Spinal cord (tissue), 10 donors: ENCODE data around the gene SLC34A1. TPM values are rescaled to one million over a fixed set of nuclear protein-coding genes. Genes with fewer than 3 reads are reported as not detected.

ENCODE experiments used
- DNase-seq, 6 donors: peaks; one replicate each; pipeline versions ENCODE4 v3.0.0 to v3.0.0-alpha.2; 2013 to 2015; ENCODE audit warnings: low spot score in 6 of 6, low read depth in 4 of 6
- H3K27ac ChIP-seq: one replicate; pipeline ENCODE4 v1.5.1; 2013; ENCODE audit warnings: low read depth, low read length, control low read depth
- H3K27me3 ChIP-seq: one replicate; pipeline ENCODE4 v1.6.1; 2013; ENCODE audit warnings: low read length; ENCODE audit not compliant: control insufficient read depth, insufficient read depth
- H3K36me3 ChIP-seq: one replicate; pipeline ENCODE4 v1.6.1; 2013; ENCODE audit warnings: low read length; ENCODE audit not compliant: control insufficient read depth, insufficient read depth
- H3K4me1 ChIP-seq: one replicate; pipeline ENCODE4 v1.6.1; 2013; ENCODE audit warnings: low read length; ENCODE audit not compliant: control insufficient read depth, insufficient read depth
- H3K4me3 ChIP-seq: one replicate; pipeline ENCODE4 v1.5.1; 2013; ENCODE audit warnings: low read depth, low read length, control low read depth
- H3K9me3 ChIP-seq: one replicate; pipeline ENCODE4 v1.6.1; 2013; ENCODE audit warnings: low read length; ENCODE audit not compliant: control insufficient read depth, insufficient read depth
- WGBS: methylation state at CpG from one replicate; pipeline ENCODE4 v1.1.5; 2013; ENCODE audit warnings: missing lambda C conversion rate; ENCODE audit not compliant: insufficient coverage; 5-methylcytosine and 5-hydroxymethylcytosine counted together
- polyA plus RNA-seq, 2 donors: library from polyadenylated mRNA; unstranded; fragments of 120-200 nt; gene quantifications; one replicate each; pipeline ENCODE4 v1.2.1, GENCODE V29; 2013; ENCODE audit not compliant: insufficient read length in 2 of 2
- total RNA-seq, 2 donors: library from RNA; depleted of rRNA in 1 of 2; stranded (reverse); fragments of 120-200 nt in 1 of 2; fragments of >200 nt in 1 of 2; gene quantifications; one replicate each; pipeline versions ENCODE4 v1.2.3 to v1.2.4, GENCODE V29; 2013 to 2014
- donor health status: healthy.

Gene SLC34A1
- total and polyA plus RNA-seq, 4 donors, result 0.68 to 1.2 TPM; not detected in 2

GRCh38 chr5:177434942-177435738 lies 50.9 kb downstream of the SLC34A1 start:
- H3K9me3 ChIP-seq, result no peaks in the 10 kb centered on the region
- H3K27ac ChIP-seq, result no peak overlapping the region
- DNase-seq, result no peak
- peaks cover 14% of the 10 kb centered on the region for H3K4me1 ChIP-seq
- no peaks in the 10 kb centered on the region for H3K27me3 ChIP-seq
- 92% methylated on average over 13 of the region's 20 CpGs for WGBS
- H3K4me3 ChIP-seq, result no peak overlapping the region
- H3K36me3 ChIP-seq, result peaks cover 87% of the 10 kb centered on the region

- H3K36me3 ChIP-seq, result peaks cover 87% of the 10 kb centered on the region
- no peak overlapping the region for H3K27ac ChIP-seq
- 92% methylated on average over 29 of the region's 37 CpGs for WGBS
These were observed 51.8 kb downstream of the SLC34A1 start for GRCh38 chr5:177435847-177436536.

GRCh38 chr5:177437623-177438022 lies 53.4 kb downstream of the SLC34A1 start:
- WGBS, result 43% methylated on average over 4 of the region's 4 CpGs
- no peaks in the 10 kb centered on the region for H3K9me3 ChIP-seq
- no peak for DNase-seq
- peaks cover 87% of the 10 kb centered on the region for H3K36me3 ChIP-seq
- H3K4me1 ChIP-seq, result peaks cover 3% of the 10 kb centered on the region
- no peak overlapping the region for H3K27ac ChIP-seq
- H3K4me3 ChIP-seq, result no peak overlapping the region
- no peaks in the 10 kb centered on the region for H3K27me3 ChIP-seq

More at GRCh38 chr5:177435847-177436536, 51.8 kb downstream of the SLC34A1 start:
- Histone ChIP-seq H3K4me1 (peaks cover 14% of the 10 kb centered on the region), H3K4me3 (no peak overlapping the region), H3K27me3 (no peaks in the 10 kb centered on the region), H3K9me3 (no peaks in the 10 kb centered on the region)
- no peak for DNase-seq

GRCh38 chr5:177438468-177438867 lies 54.2 kb downstream of the SLC34A1 start:
- no peaks in the 10 kb centered on the region for H3K9me3 ChIP-seq
- no peak for DNase-seq
- no peak overlapping the region for H3K27ac ChIP-seq
- H3K36me3 ChIP-seq, result peaks cover 87% of the 10 kb centered on the region
- 96% methylated on average over 9 of the region's 10 CpGs for WGBS
- H3K4me3 ChIP-seq, result no peak overlapping the region
- H3K27me3 ChIP-seq, result no peaks in the 10 kb centered on the region
- no peaks in the 10 kb centered on the region for H3K4me1 ChIP-seq

GRCh38 chr5:177439518-177440053 lies 55.4 kb downstream of the SLC34A1 start:
- no peaks in the 10 kb centered on the region for H3K4me1 ChIP-seq
- 97% methylated on average over 3 of the region's 4 CpGs for WGBS
- no peaks in the 10 kb centered on the region for H3K27me3 ChIP-seq
- DNase-seq, result no peak
- no peak overlapping the region for H3K27ac ChIP-seq
- no peaks in the 10 kb centered on the region for H3K9me3 ChIP-seq
- H3K36me3 ChIP-seq, result peaks cover 79% of the 10 kb centered on the region
- no peak overlapping the region for H3K4me3 ChIP-seq

- no peak overlapping the region for H3K27ac ChIP-seq
- H3K27me3 ChIP-seq, result no peaks in the 10 kb centered on the region
- peaks cover 71% of the 10 kb centered on the region for H3K36me3 ChIP-seq
- 84% methylated on average over 24 of the region's 24 CpGs for WGBS
- DNase-seq, result no peak
- H3K9me3 ChIP-seq, result no peaks in the 10 kb centered on the region
- no peak overlapping the region for H3K4me3 ChIP-seq
- H3K4me1 ChIP-seq, result peaks cover 1% of the 10 kb centered on the region
These were observed 56.2 kb downstream of the SLC34A1 start for GRCh38 chr5:177440211-177440989.

- H3K36me3 ChIP-seq, result peaks cover 63% of the 10 kb centered on the region
- H3K4me1 ChIP-seq, result peaks cover 9% of the 10 kb centered on the region
- H3K9me3 ChIP-seq, result no peaks in the 10 kb centered on the region
- no peak overlapping the region for H3K4me3 ChIP-seq
- DNase-seq, result no peak
- no peak overlapping the region for H3K27ac ChIP-seq
- no peaks in the 10 kb centered on the region for H3K27me3 ChIP-seq
- WGBS, result 85% methylated on average over 23 of the region's 26 CpGs
These were observed 57.0 kb downstream of the SLC34A1 start for GRCh38 chr5:177440990-177441780.

- Histone ChIP-seq H3K4me3 (no peak overlapping the region), H3K36me3 (peaks cover 54% of the 10 kb centered on the region), H3K27me3 (no peaks in the 10 kb centered on the region), H3K9me3 (no peaks in the 10 kb centered on the region), H3K27ac (no peak overlapping the region), H3K4me1 (peaks cover 13% of the 10 kb centered on the region)
- DNase-seq, result no peak
- WGBS, result 90% methylated on average over 11 of the region's 20 CpGs
These were observed 58.0 kb downstream of the SLC34A1 start for GRCh38 chr5:177442066-177442826.
